Activated CD8-positive, alpha-beta T cell treated with anti-CD3 and anti-CD28 coated beads for 36 hours (primary cell): ENCODE results near the gene FOXP1. TPM values are rescaled to one million over a fixed set of nuclear protein-coding genes. Genes with fewer than 3 reads are reported as not detected.
A peak's percentile ranks its signal among the peaks of the same experiment; 100 is the strongest.

Experiments
- ATAC-seq: fragments of 200-7000 bp; cut with Tn5 transposase; one replicate; pipeline ENCODE4 v1.10.0; 2021; ENCODE audit warnings: mild to moderate bottlenecking, moderate library complexity
- CTCF ChIA-PET: fragments of 350-600 bp; sonication (Branson Sonifier 250); formaldehyde crosslinking; loops from one replicate; lab custom pipeline; 2021; ENCODE audit warnings: antibody characterized with exemption; lab: Charles Lee
- POLR2A ChIA-PET: fragments of 350-600 bp; sonication (Branson Sonifier 250); formaldehyde crosslinking; loops from one replicate; lab custom pipeline; 2021; ENCODE audit warnings: antibody characterized with exemption; lab: Charles Lee
- DNase-seq: peaks from one replicate; pipeline ENCODE4 v3.0.0-alpha.2; 2020
- H3K27ac Mint-ChIP-seq: one replicate; pipeline ENCODE4 v1.8.0; 2021; ENCODE audit warnings: mild to moderate bottlenecking, mixed read lengths
- H3K27me3 Mint-ChIP-seq: one replicate; pipeline ENCODE4 v1.8.0; 2021; ENCODE audit warnings: mixed read lengths
- H3K36me3 Mint-ChIP-seq: one replicate; pipeline ENCODE4 v1.8.0; 2021; ENCODE audit warnings: low read depth, mixed read lengths
- H3K4me1 Mint-ChIP-seq: one replicate; pipeline ENCODE4 v1.8.0; 2021; ENCODE audit warnings: low read depth, mixed read lengths
- H3K4me3 Mint-ChIP-seq: one replicate; pipeline ENCODE4 v1.8.0; 2021; ENCODE audit warnings: mild to moderate bottlenecking, moderate library complexity, mixed read lengths
- H3K9me3 Mint-ChIP-seq: one replicate; pipeline ENCODE4 v1.8.0; 2021; ENCODE audit warnings: mixed read lengths
- CTCF ChIP-seq: fragments of 200-600 bp; IDR thresholded peaks from one replicate; pipeline ENCODE4 v1.8.0; 2022; ENCODE audit warnings: antibody characterized with exemption, mild to moderate bottlenecking
- intact Hi-C: fragments of 100-400 bp; cut with micrococcal nuclease; formaldehyde crosslinking; loops from one replicate; pipeline ENCODE4 v1.10.0; 2022
- total RNA-seq, 2 experiments: library from RNA; stranded (reverse); gene quantifications; one replicate each; pipeline ENCODE4 v1.2.3, GENCODE V29; 2021

The FOXP1 gene
- total RNA-seq, 2 experiments from 2014 or later: 145 to 153 TPM

- peak overlapping the region; percentile 76 for H3K4me3 Mint-ChIP-seq
- H3K36me3 Mint-ChIP-seq: peaks cover 17% of the 10 kb centered on the region
- intact Hi-C loops: loop anchor here (1.0 to 10.0 kb wide), 8 partner anchors 34 to 358 kb away; no protein-coding TSS in a partner anchor
- DNase-seq: no peak
- ATAC-seq: peak; percentile 9
- CTCF ChIA-PET: no interaction called here
- no peak for TF ChIP-seq CTCF
- POLR2A ChIA-PET: interaction anchor here (0.7 to 4.9 kb wide), 13 partner anchors 42 to 356 kb away, joined by 3 to 25 read pairs (median 3); partner anchors contain the start of gene FOXP1
- peaks cover 88% of the 10 kb centered on the region for H3K4me1 Mint-ChIP-seq
- H3K27ac Mint-ChIP-seq: peak overlapping the region; percentile 96
- no peaks in the 10 kb centered on the region for H3K27me3 Mint-ChIP-seq
- peaks cover 2% of the 10 kb centered on the region for H3K9me3 Mint-ChIP-seq
Observed at GRCh38 chr3:71227270-71227661, 356.3 kb downstream of the FOXP1 start.

GRCh38 chr3:71226565-71227269, 356.8 kb downstream of the FOXP1 start:
- Mint-ChIP-seq H3K27me3 (no peaks in the 10 kb centered on the region), H3K4me3 (peak overlapping the region; percentile 76), H3K36me3 (peaks cover 17% of the 10 kb centered on the region), H3K9me3 (peaks cover 2% of the 10 kb centered on the region), H3K4me1 (peaks cover 83% of the 10 kb centered on the region), H3K27ac (peak overlapping the region; percentile 96)
- TF ChIP-seq CTCF: no peak
- peak; percentile 88 for ATAC-seq
- intact Hi-C loops: loop anchor here (1.0 to 10.0 kb wide), 8 partner anchors 34 to 358 kb away; no protein-coding TSS in a partner anchor
- ChIA-PET CTCF (interaction anchor here (1.7 to 3.3 kb wide), 2 partner anchors 15 to 359 kb away, joined by 5 to 14 read pairs; no protein-coding TSS in a partner anchor), POLR2A (interaction anchor here (0.7 to 4.9 kb wide), 17 partner anchors 11 to 357 kb away, joined by 3 to 25 read pairs (median 3); partner anchors contain the start of gene FOXP1)
- peak; percentile 95 for DNase-seq

- peaks cover 83% of the 10 kb centered on the region for H3K4me1 Mint-ChIP-seq
- H3K27ac Mint-ChIP-seq: peak overlapping the region; percentile 96
- intact Hi-C loops: loop anchor here (2.0 to 10.0 kb wide), 7 partner anchors 33 to 359 kb away; no protein-coding TSS in a partner anchor
- H3K9me3 Mint-ChIP-seq: peaks cover 4% of the 10 kb centered on the region
- CTCF ChIA-PET: interaction anchor here (0.9 to 3.3 kb wide), 8 partner anchors 10 to 360 kb away, joined by 3 to 14 read pairs (median 3); no protein-coding TSS in a partner anchor
- no peaks in the 10 kb centered on the region for H3K27me3 Mint-ChIP-seq
- peaks cover 24% of the 10 kb centered on the region for H3K36me3 Mint-ChIP-seq
- no peak for TF ChIP-seq CTCF
- ATAC-seq: peak; percentile 3
- peak overlapping the region; percentile 76 for H3K4me3 Mint-ChIP-seq
- DNase-seq: no peak
- POLR2A ChIA-PET: interaction anchor here (0.7 to 4.9 kb wide), 23 partner anchors 10 to 357 kb away, joined by 3 to 25 read pairs (median 4); partner anchors contain the start of gene FOXP1
Observed at GRCh38 chr3:71225951-71226564, 357.5 kb downstream of the FOXP1 start.

- no peak for ATAC-seq
- H3K4me3 Mint-ChIP-seq: peak overlapping the region; percentile 76
Observed at GRCh38 chr3:71225002-71225684, 358.4 kb downstream of the FOXP1 start.

More at GRCh38 chr3:71225002-71225684, 358.4 kb downstream of the FOXP1 start:
- POLR2A ChIA-PET: interaction anchor here (0.7 to 4.9 kb wide), 18 partner anchors 9 to 358 kb away, joined by 3 to 25 read pairs (median 4); partner anchors contain the start of gene FOXP1
- intact Hi-C loops: loop anchor here (5.0 to 10.0 kb wide), 3 partner anchors 138 to 270 kb away; no protein-coding TSS in a partner anchor
- Mint-ChIP-seq H3K4me1 (peaks cover 81% of the 10 kb centered on the region), H3K9me3 (peaks cover 4% of the 10 kb centered on the region), H3K27ac (peak overlapping the region; percentile 96), H3K36me3 (peaks cover 28% of the 10 kb centered on the region), H3K27me3 (no peaks in the 10 kb centered on the region)
- no peak for DNase-seq
- CTCF ChIA-PET: interaction anchor here (0.9 to 3.3 kb wide), 10 partner anchors 10 to 361 kb away, joined by 3 to 14 read pairs (median 3); no protein-coding TSS in a partner anchor
- TF ChIP-seq CTCF: no peak
